ENCODE data around the gene TEX2.
A peak's percentile ranks its signal among the peaks of the same experiment; 100 is the strongest.

The TEX2 gene

DNA sequence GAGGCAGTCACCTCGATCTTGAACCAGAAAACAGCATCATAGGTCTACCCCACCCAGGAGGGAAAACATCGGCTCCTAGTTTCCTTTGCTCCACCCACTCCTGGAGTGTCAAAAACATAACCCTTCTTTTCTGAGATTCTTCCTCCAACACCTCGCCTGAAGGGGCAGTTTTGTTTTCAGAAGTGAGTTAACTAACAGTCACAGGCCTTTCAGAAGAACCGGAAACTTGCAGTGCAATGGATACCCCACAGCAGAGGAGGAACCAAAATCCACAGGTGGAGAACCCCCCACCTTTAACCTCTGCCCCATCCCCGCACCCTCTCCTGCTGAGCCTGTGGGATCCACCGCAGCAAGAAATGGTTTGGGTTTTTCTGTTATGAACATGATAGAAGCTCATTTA lies 7.8 kb upstream of the TEX2 start:
- peak; percentile 41 for DNase-seq (ENCODE audit: low spot score)
- TF ChIP-seq, protein P1, sequence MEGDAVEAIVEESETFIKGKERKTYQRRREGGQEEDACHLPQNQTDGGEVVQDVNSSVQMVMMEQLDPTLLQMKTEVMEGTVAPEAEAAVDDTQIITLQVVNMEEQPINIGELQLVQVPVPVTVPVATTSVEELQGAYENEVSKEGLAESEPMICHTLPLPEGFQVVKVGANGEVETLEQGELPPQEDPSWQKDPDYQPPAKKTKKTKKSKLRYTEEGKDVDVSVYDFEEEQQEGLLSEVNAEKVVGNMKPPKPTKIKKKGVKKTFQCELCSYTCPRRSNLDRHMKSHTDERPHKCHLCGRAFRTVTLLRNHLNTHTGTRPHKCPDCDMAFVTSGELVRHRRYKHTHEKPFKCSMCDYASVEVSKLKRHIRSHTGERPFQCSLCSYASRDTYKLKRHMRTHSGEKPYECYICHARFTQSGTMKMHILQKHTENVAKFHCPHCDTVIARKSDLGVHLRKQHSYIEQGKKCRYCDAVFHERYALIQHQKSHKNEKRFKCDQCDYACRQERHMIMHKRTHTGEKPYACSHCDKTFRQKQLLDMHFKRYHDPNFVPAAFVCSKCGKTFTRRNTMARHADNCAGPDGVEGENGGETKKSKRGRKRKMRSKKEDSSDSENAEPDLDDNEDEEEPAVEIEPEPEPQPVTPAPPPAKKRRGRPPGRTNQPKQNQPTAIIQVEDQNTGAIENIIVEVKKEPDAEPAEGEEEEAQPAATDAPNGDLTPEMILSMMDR (IDR thresholded peaks at IDR 0.05; ENCODE audit: borderline replicate concordance, control extremely low read depth, extremely low read depth, insufficient read depth, missing control alignments), result no peak
- in situ Hi-C loops (cut with MboI; ENCODE audit: low sequenced_read_pairs, unreplicated experiment), result no loop called here

DNA sequence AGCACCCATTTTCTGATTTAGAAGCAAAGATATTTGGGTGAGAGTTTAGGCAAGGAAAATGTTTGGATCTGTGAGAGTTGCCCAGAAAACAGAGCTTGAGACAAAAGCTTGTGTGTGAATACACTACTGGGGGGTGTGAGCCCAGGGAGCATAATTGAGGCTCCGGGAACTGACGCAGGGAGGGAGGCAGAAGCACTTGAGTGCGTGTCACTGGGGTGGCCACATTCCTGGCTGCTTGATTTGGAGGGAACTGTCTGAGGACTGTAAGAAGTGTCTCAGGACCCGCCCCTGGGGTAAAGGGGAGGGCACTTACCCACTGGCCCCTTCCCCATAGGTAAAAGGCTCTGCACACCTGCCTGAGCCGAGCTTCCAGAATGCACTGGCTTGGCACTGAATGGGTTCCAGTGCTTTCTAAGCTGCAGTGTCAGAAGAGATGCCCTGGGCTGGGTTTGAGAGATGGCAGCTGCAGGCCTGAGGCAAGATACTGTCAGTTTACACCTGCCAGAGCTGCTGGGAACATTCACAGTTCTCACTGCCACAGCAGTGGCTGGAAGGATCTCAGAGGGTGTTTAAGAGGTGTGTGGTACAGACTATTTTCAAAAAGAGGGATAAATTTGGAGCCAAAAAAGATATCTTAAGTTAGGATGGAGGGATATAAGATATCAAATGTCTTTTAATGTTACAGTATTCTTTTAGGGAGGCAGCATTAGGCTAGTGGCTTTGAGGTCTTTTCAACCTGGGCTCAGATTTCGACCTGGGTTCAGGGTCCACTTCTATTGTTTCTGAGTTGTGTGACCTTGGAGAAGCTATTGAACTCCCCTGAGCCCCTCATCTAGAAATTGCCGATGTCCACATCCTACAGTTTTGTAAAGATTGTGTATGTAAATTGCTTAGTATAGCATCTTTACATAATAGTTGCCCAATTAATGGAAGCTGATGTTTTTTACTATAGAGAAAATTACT lies 6.9 kb upstream of the TEX2 start:
- in situ Hi-C loops (cut with MboI; ENCODE audit: low sequenced_read_pairs, unreplicated experiment), result no loop called here
- TF ChIP-seq, protein P1 (IDR thresholded peaks at IDR 0.05; ENCODE audit: borderline replicate concordance, control extremely low read depth, extremely low read depth, insufficient read depth, missing control alignments), result no peak
- DNase-seq (ENCODE audit: low spot score), result no peak

DNA sequence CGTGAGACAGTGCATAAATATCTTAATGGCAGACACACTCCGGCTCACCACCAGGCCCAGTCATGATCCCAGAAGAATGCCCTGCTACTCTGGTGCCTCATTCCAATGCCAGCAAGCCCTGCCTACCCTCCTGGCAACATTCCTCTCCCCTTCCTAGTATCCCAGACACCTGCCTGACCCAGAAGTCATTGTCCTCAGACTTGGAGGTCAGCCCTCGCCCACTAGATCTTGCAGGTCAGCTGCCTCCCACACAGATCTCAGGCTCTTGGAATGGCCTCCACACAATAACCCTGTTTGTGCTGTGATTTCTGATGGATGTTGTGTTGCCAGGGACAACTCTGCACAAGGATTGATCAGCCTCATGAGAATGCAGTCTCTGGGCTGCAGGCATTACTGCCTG lies 1.8 kb upstream of the TEX2 start:
- TF ChIP-seq, protein P1 (IDR thresholded peaks at IDR 0.05; ENCODE audit: borderline replicate concordance, control extremely low read depth, extremely low read depth, insufficient read depth, missing control alignments), result no peak
- in situ Hi-C loops (cut with MboI; ENCODE audit: low sequenced_read_pairs, unreplicated experiment), result no loop called here
- DNase-seq (ENCODE audit: low spot score), result no peak

DNA sequence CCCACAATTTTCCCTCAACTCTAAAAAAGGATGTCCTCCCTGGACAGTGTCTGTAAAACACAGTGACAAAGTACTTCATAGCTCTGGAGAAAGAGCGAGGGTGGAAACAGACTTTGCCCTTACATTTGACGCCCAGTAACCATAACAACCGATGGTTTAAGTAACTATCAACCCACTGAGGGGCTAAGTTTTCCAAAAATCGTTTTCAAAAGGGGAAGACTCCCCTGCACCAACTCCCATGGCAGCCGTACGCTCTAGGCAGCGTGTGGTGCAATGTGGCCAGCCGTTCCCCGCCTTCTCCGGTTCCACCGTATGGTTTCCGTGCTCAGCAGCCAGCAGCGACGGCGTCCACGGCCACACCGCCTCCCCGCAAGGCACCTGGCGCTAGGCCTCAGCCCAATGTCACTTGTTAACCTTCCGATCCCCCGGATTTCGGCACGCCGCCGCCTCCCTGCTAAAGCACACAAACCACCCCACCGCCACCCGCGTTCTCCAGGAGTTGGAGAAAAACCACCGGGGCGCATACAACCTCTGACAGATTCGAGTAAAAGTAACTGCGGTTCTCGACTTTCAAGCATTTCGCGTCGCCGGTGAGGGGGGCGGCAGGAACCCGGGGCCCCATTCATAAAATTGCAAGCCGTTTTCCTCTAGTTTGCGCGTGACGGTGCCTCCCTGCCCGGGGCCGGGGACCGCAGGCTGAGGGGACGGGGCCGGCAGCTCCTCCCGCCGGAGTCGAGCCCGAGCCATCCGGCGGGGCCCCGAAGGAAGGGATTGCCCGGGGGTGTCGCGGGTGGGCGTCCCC lies 661 bp downstream of the TEX2 start:
- in situ Hi-C loops (cut with MboI; ENCODE audit: low sequenced_read_pairs, unreplicated experiment), result no loop called here
- peak; percentile 62 for DNase-seq (ENCODE audit: low spot score)
- TF ChIP-seq, protein P1 (IDR thresholded peaks at IDR 0.05; ENCODE audit: borderline replicate concordance, control extremely low read depth, extremely low read depth, insufficient read depth, missing control alignments), result no peak

DNA sequence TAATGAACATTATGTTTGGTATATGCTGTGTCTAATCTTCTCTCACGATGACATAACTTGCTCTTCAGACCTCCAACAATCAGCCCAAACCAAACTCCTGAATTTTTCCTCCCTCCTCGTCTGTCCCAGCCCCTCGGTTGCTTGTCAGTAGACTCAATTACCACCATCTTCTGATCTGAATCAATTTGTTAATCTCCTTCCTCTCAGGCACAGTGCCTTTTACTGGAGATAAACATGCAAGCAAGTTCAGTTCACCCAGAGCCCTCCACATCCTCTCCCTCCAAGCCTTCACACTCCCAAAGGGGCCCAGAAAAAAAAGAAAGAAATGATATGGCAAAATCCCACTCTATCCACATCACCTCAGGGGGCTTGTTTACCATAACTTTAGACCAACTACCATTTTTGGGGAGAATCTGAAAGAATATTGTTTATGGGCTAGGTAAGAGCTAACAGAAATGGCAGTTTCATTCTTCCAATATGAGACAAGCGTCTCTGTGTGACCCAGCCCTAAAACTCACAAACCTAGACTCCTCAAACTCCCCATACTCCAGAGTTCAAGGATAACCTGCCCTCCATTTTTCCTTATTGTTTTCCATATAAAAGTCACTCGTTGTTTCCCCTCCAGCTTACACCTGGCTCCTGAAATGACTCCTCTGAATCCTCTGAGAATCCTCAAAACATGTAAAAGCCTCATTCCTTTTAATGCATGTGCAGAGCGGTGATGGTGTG lies 1.5 kb downstream of the TEX2 start:
- in situ Hi-C loops (cut with MboI; ENCODE audit: low sequenced_read_pairs, unreplicated experiment), result no loop called here
- DNase-seq (ENCODE audit: low spot score), result no peak
- TF ChIP-seq, protein P1 (IDR thresholded peaks at IDR 0.05; ENCODE audit: borderline replicate concordance, control extremely low read depth, extremely low read depth, insufficient read depth, missing control alignments), result no peak

DNA sequence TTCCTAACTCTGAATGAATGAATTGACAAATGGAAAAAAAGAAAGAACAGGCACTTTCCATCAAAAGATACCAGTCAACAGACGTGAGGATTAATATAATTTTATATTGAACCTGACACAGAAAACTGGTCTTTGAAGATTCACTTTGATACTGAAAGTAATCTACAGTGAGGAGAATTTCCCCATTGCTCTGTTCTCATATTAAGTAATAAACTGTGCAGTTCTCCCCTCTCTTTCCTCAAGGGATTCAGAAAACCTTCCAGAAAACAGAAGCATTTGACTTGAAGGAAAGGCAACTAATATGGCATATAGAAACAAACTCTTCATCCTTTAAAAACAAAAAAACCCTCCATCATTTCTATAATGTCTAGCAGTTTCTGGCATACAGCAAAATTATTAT lies 2.2 kb downstream of the TEX2 start:
- DNase-seq (ENCODE audit: low spot score), result no peak
- in situ Hi-C loops (cut with MboI; ENCODE audit: low sequenced_read_pairs, unreplicated experiment), result no loop called here
- TF ChIP-seq, protein P1 (IDR thresholded peaks at IDR 0.05; ENCODE audit: borderline replicate concordance, control extremely low read depth, extremely low read depth, insufficient read depth, missing control alignments), result no peak

All from GM13976 (cell line).